H1 (cell line): ENCODE results near the gene MXI1. TPM values are rescaled to one million over a fixed set of nuclear protein-coding genes. Genes with fewer than 3 reads are reported as not detected.

Experiments used
- CTCF ChIA-PET: fragments of 300-600 bp; sonication (Branson Sonifier 250); formaldehyde crosslinking; loops from one replicate; lab custom pipeline; 2021; ENCODE audit not compliant: partially characterized antibody; lab: Charles Lee
- POLR2A ChIA-PET: fragments of 300-600 bp; sonication (Branson Sonifier 250); formaldehyde crosslinking; loops from one replicate; lab custom pipeline; 2021; ENCODE audit warnings: inconsistent platforms; ENCODE audit not compliant: partially characterized antibody; lab: Charles Lee
- DNase-seq, 2 experiments: peaks; one replicate each; pipeline versions ENCODE4 v3.0.0 to v3.0.0-alpha.2; 2010 to 2022; ENCODE audit warnings: low spot score in 2 of 2, low read depth in 1 of 2, mixed read lengths in 1 of 2
- FAIRE-seq: peaks from 2 replicates; lab custom pipeline; 2011; peaks lifted over from hg19 to GRCh38; lab: Jason Lieb, UNC
- H2AFZ ChIP-seq: 2 replicates; pipeline ENCODE4 v1.8.1; 2012; ENCODE audit warnings: low read length, inconsistent platforms
- H2AK5ac ChIP-seq: 2 replicates; pipeline ENCODE4 v1.6.1; 2013; ENCODE audit warnings: low read depth, low read length
- H2BK120ac ChIP-seq: replicated peaks from 2 replicates; pipeline ENCODE3; 2013; ENCODE audit warnings: low read depth, low read length, inconsistent platforms
- H2BK12ac ChIP-seq: 2 replicates; pipeline ENCODE4 v1.6.1; 2013; ENCODE audit warnings: low read depth, low read length
- H2BK15ac ChIP-seq: 2 replicates; pipeline ENCODE4 v1.6.1; 2013; ENCODE audit warnings: low read length
- H2BK20ac ChIP-seq: 2 replicates; pipeline ENCODE4 v1.6.1; 2013; ENCODE audit warnings: low read length
- H2BK5ac ChIP-seq: 2 replicates; pipeline ENCODE4 v1.6.1; 2013; ENCODE audit warnings: low read depth, low read length
- H3K14ac ChIP-seq: 2 replicates; pipeline ENCODE4 v1.6.1; 2013; ENCODE audit warnings: inconsistent platforms; ENCODE audit not compliant: insufficient read length
- H3K18ac ChIP-seq: 2 replicates; pipeline ENCODE4 v1.6.1; 2013; ENCODE audit warnings: low read length; ENCODE audit errors: extremely low read depth
- H3K23ac ChIP-seq: 2 replicates; pipeline ENCODE4 v1.6.1; 2013; ENCODE audit warnings: inconsistent platforms; ENCODE audit not compliant: insufficient read length
- H3K23me2 ChIP-seq: 2 replicates; pipeline ENCODE4 v1.6.1; 2013; ENCODE audit warnings: low read depth, low read length
- H3K27ac ChIP-seq: 2 replicates; pipeline ENCODE4 v1.6.1; 2011; ENCODE audit warnings: low read depth, low read length, inconsistent platforms
- H3K27me3 ChIP-seq, 4 experiments: replicated peaks in 1 of 4; 1 replicate in 1 of 4; 2 replicates in 3 of 4; pipeline versions ENCODE4 v1.6.1 to v1.8.1; 2011 to 2013; ENCODE audit warnings: low read length in 3 of 4, mild to moderate bottlenecking in 3 of 4, inconsistent platforms in 2 of 4, mixed read lengths in 2 of 4, moderate library complexity in 1 of 4; ENCODE audit not compliant: control insufficient read depth in 3 of 4, insufficient read depth in 3 of 4; ENCODE audit errors: extremely low read depth in 1 of 4
- H3K36me3 ChIP-seq, 4 experiments: 2 replicates each; pipeline versions ENCODE4 v1.6.1 to v1.8.1; 2011 to 2013; ENCODE audit warnings: mild to moderate bottlenecking in 4 of 4, low read length in 3 of 4, moderate library complexity in 2 of 4, control low read depth in 1 of 4, inconsistent platforms in 1 of 4; ENCODE audit not compliant: insufficient read depth in 4 of 4, control insufficient read depth in 2 of 4
- H3K4ac ChIP-seq: replicated peaks from 2 replicates; pipeline ENCODE3; 2013; ENCODE audit warnings: low read length, low read depth, mixed read lengths, inconsistent platforms; ENCODE audit not compliant: insufficient read length
- H3K4me1 ChIP-seq, 4 experiments: replicated peaks in 1 of 4; 1 replicate in 1 of 4; 2 replicates in 3 of 4; pipeline versions ENCODE4 v1.6.1 to v1.8.1; 2011 to 2013; ENCODE audit warnings: low read length in 3 of 4, inconsistent platforms in 2 of 4, mixed read lengths in 1 of 4; ENCODE audit not compliant: insufficient read depth in 4 of 4, control insufficient read depth in 3 of 4
- H3K4me2 ChIP-seq, 2 experiments: 2 replicates each; pipeline versions ENCODE4 v1.6.1 to v1.8.1; 2011 to 2013; ENCODE audit warnings: low read depth in 2 of 2, low read length in 2 of 2, control low read depth in 1 of 2, inconsistent platforms in 1 of 2, mild to moderate bottlenecking in 1 of 2; ENCODE audit not compliant: insufficient read depth in 1 of 2
- H3K4me3 ChIP-seq, 4 experiments: fragments of 200-600, 300-600 bp in 1 of 4; sonication (generic), shearing (Covaris generic), sonication (Bioruptor Twin) in 1 of 4; 2 replicates each; pipeline versions ENCODE4 v1.5.1 to v1.8.1; 2011 to 2016; ENCODE audit warnings: low read length in 4 of 4, low read depth in 3 of 4, control low read depth in 2 of 4, inconsistent platforms in 2 of 4, mild to moderate bottlenecking in 2 of 4, mixed read lengths in 1 of 4, moderate library complexity in 1 of 4; ENCODE audit not compliant: insufficient read depth in 2 of 4; ENCODE audit errors: extremely low read depth in 1 of 4
- H3K56ac ChIP-seq: replicated peaks from 2 replicates; pipeline ENCODE3; 2013; ENCODE audit warnings: low read depth, mild to moderate bottlenecking, mixed read lengths, low read length, inconsistent platforms; ENCODE audit not compliant: insufficient read length
- H3K79me1 ChIP-seq: 2 replicates; pipeline ENCODE4 v1.6.1; 2013; ENCODE audit warnings: low read depth, low read length, control low read depth
- H3K79me2 ChIP-seq, 2 experiments: 2 replicates each; pipeline versions ENCODE4 v1.6.1 to v1.8.1; 2012 to 2013; ENCODE audit warnings: low read length in 2 of 2, mild to moderate bottlenecking in 2 of 2, inconsistent platforms in 1 of 2; ENCODE audit not compliant: insufficient read depth in 2 of 2, control insufficient read depth in 1 of 2
- H3K9ac ChIP-seq, 4 experiments: replicated peaks in 1 of 4; 1 replicate in 1 of 4; 2 replicates in 3 of 4; pipeline versions ENCODE4 v1.6.1 to v1.8.1; 2011 to 2013; ENCODE audit warnings: low read depth in 3 of 4, low read length in 3 of 4, control low read depth in 2 of 4, mild to moderate bottlenecking in 2 of 4, moderate library complexity in 2 of 4, inconsistent platforms in 1 of 4; ENCODE audit errors: extremely low read depth in 1 of 4
- H3K9me3 ChIP-seq, 2 experiments: 2 replicates each; pipeline versions ENCODE4 v1.6.1 to v1.8.1; 2012 to 2013; ENCODE audit warnings: mild to moderate bottlenecking in 2 of 2, moderate library complexity in 2 of 2, control low read depth in 1 of 2, inconsistent platforms in 1 of 2, low read depth in 1 of 2, low read length in 1 of 2, mixed read lengths in 1 of 2; ENCODE audit not compliant: insufficient read depth in 2 of 2
- H4K20me1 ChIP-seq, 2 experiments: replicated peaks in 1 of 2; 2 replicates each; pipeline versions ENCODE3 to v1.8.1; 2011 to 2013; ENCODE audit warnings: inconsistent platforms in 2 of 2, low read length in 2 of 2, mild to moderate bottlenecking in 1 of 2; ENCODE audit not compliant: insufficient read depth in 2 of 2, control insufficient read depth in 1 of 2
- H4K5ac ChIP-seq: 2 replicates; pipeline ENCODE4 v1.6.1; 2013; ENCODE audit warnings: low read length, low read depth, mixed read lengths, inconsistent platforms; ENCODE audit not compliant: insufficient read length
- H4K8ac ChIP-seq: 2 replicates; pipeline ENCODE4 v1.8.0; 2013; ENCODE audit warnings: mild to moderate bottlenecking, moderate library complexity, low read length, inconsistent platforms; ENCODE audit not compliant: insufficient read depth; ENCODE audit errors: extremely low read depth
- H4K91ac ChIP-seq: replicated peaks from 2 replicates; pipeline ENCODE3; 2013; ENCODE audit warnings: low read length, mixed read lengths, inconsistent platforms; ENCODE audit not compliant: insufficient read length
- MAX ChIP-seq: IDR thresholded peaks from 2 replicates; pipeline ENCODE4 v1.6.1; 2012; ENCODE audit warnings: inconsistent platforms
- POLR2AphosphoS5 ChIP-seq: IDR thresholded peaks from 2 replicates; pipeline ENCODE4 v1.6.1; 2011; ENCODE audit warnings: low read depth, low read length
- RAD21 ChIP-seq, 2 experiments: IDR thresholded peaks in 1 of 2; conservative IDR thresholded peaks in 1 of 2; 2 replicates each; pipeline ENCODE4 v1.6.1; 2011; ENCODE audit warnings: low read depth in 2 of 2, low read length in 2 of 2, improper control_type of control experiment in 1 of 2, inconsistent platforms in 1 of 2, mild to moderate bottlenecking in 1 of 2, moderate library complexity in 1 of 2
- RBBP5 ChIP-seq: IDR thresholded peaks from 2 replicates; pipeline ENCODE4 v1.7.1; 2012; ENCODE audit warnings: low read depth, mild to moderate bottlenecking, inconsistent platforms, low read length, moderate library complexity, borderline replicate concordance
- WGBS, 2 experiments: shearing (Covaris generic) in 1 of 2; methylation state at CpG; one replicate each; pipeline versions ENCODE4 v1.1.6 to v1.1.7; 2013 to 2015; ENCODE audit warnings: low lambda C conversion rate in 2 of 2, mixed read lengths in 2 of 2, inconsistent platforms in 1 of 2, low coverage in 1 of 2, missing lambda C conversion rate in 1 of 2; ENCODE audit not compliant: insufficient replicate concordance in 2 of 2, insufficient coverage in 1 of 2, insufficient read length in 1 of 2; ENCODE audit errors: extremely low coverage in 1 of 2, missing lambda C conversion rate in 1 of 2; 5-methylcytosine and 5-hydroxymethylcytosine counted together
- polyA plus RNA-seq, 7 experiments: library from polyadenylated mRNA; depleted of rRNA in 3 of 7; stranded (reverse) in 5 of 7; unstranded in 2 of 7; fragments of >200 nt in 5 of 7; fragments of 200-250 nt in 2 of 7; gene quantifications; 1 replicate in 5 of 7; 2 replicates in 1 of 7; 4 replicates in 1 of 7; pipeline versions ENCODE4 v1.2.1 to v1.2.3, GENCODE V29; 2011 to 2013; ENCODE audit warnings: missing spikeins in 2 of 7, mixed read lengths in 2 of 7
- total RNA-seq: library from RNA; stranded (reverse); fragmentation: NEBNext Ultra II Directional; extraction: Animal tissue kit (Norgen Biotek cat#: 25700); gene quantifications from 2 replicates; pipeline ENCODE4 v1.2.1, GENCODE V29; 2021

The MXI1 gene
- total and polyA plus RNA-seq, 2 of the 8 experiments (the other 6 are each of a cell fraction or from before 2014, with no cell fraction given) = 5.7 to 8.8 TPM

DNA sequence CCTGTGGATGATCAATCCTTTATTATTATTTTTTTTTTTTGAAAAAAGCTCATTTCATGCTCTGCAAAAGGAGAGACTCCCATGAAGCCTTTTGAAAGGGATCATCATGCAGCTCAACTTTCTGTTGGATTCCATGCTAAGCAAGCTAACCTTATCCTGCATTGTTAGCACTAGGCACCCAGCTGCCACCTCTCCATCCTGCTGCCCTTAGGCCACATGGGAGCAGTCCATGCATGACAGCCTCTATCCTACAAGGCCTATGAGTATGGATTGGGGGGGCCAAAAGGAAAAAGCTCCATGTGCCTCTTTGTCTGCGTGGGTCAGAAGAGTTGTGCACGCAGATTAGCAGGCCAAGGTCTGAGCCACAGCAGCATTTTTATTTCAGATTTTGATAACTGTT is 78.1 kb downstream of the MXI1 start:
- DNase-seq = no peak
- H3K27me3 ChIP-seq = no peaks in the 10 kb centered on the region
- H3K23ac ChIP-seq = no peak overlapping the region
- no peak overlapping the region for H3K14ac ChIP-seq
- H2BK12ac ChIP-seq = no peak overlapping the region
- H3K9ac ChIP-seq = no peak overlapping the region
- no peaks in the 10 kb centered on the region for H3K79me1 ChIP-seq
- no peak overlapping the region for H2AFZ ChIP-seq
- no peak overlapping the region for H3K4ac ChIP-seq
- WGBS, 2 experiments = 92% methylated on average over 2 of the region's 2 CpGs; no CpG with 5 or more reads in 1 of the 2 experiments
- no peak overlapping the region for H4K5ac ChIP-seq
- no peak overlapping the region for H3K18ac ChIP-seq
- no peaks in the 10 kb centered on the region for H3K23me2 ChIP-seq
- no peak overlapping the region for H3K27ac ChIP-seq
- no peak overlapping the region for H2AK5ac ChIP-seq
- no peak overlapping the region for H2BK120ac ChIP-seq
- ChIA-PET POLR2A (interaction anchor here (0.6 to 5.1 kb wide), 6 partner anchors 12 to 140 kb away, joined by 3 to 31 read pairs (median 4); no protein-coding TSS in a partner anchor), CTCF (interaction anchor here (0.7 to 4.7 kb wide), 7 partner anchors 8 to 388 kb away, joined by 3 to 24 read pairs (median 4); partner anchors contain the start of gene MXI1)
- no peak overlapping the region for H2BK15ac ChIP-seq
- H4K8ac ChIP-seq = no peak overlapping the region
- H3K9me3 ChIP-seq = no peaks in the 10 kb centered on the region
- no peak overlapping the region for H4K91ac ChIP-seq
- H4K20me1 ChIP-seq = peaks cover 0 to 3% of the 10 kb centered on the region in 2 experiments
- peaks cover 0 to 3% (median 2%) of the 10 kb centered on the region in 4 experiments; a peak in 3 of 7 replicates for H3K4me1 ChIP-seq
- 0 out of 2 replicates have a peak, but pooled peaks have one; percentile 25 for TF ChIP-seq MAX
- no peak for TF ChIP-seq RBBP5
- 0 out of 2 replicates have a peak, but pooled peaks have one; percentile 33 for TF ChIP-seq POLR2AphosphoS5
- no peak for TF ChIP-seq RAD21 (IDR thresholded peaks at IDR 0.05 in 1 of 2, conservative IDR thresholded peaks at IDR 0.05 in 1 of 2; ENCODE audit: low read depth in 2 of 2, low read length in 2 of 2)
- TF ChIP-seq, all 59 proteins: peak for 2
- no peak overlapping the region for H3K4me2 ChIP-seq
- H3K56ac ChIP-seq = no peak overlapping the region
- H2BK20ac ChIP-seq = no peak overlapping the region
- H2BK5ac ChIP-seq = no peak overlapping the region
- no peak overlapping the region for H3K4me3 ChIP-seq
- H3K79me2 ChIP-seq = no peaks in the 10 kb centered on the region
- H3K36me3 ChIP-seq = peaks cover 0 to 28% (median 9%) of the 10 kb centered on the region in 4 experiments; a peak in 3 of 8 replicates
- no peak for FAIRE-seq
